ENCODE data around the gene MRPL32. TPM values are rescaled to one million over a fixed set of nuclear protein-coding genes. Genes with fewer than 3 reads are reported as not detected.

The MRPL32 gene
- total and polyA plus RNA-seq, 2 of the 13 experiments (the other 11 are each of a cell fraction or from before 2014, with no cell fraction given), result 39.0 to 81.2 TPM

GRCh38 chr7:42931834-42932651 is at the start of gene MRPL32, which contains the start of gene PSMA2 (continued):
- peak; percentile 50; the same call in 1 of the 2 replicates for TF ChIP-seq TIGD3 (CRISPR knock-in tag; IDR thresholded peaks at IDR 0.05; ENCODE audit: borderline replicate concordance)
- TF ChIP-seq ATF6 (CRISPR knock-in tag; conservative IDR thresholded peaks at IDR 0.05), result no peak
- peak; percentile 65 for TF ChIP-seq SP5 (CRISPR knock-in tag; IDR thresholded peaks at IDR 0.05; ENCODE audit: borderline replicate concordance, low read depth)
- 0 out of 2 replicates have a peak, but pooled peaks have one; percentile 62 for TF ChIP-seq ZNF280B (CRISPR knock-in tag; IDR thresholded peaks at IDR 0.05; ENCODE audit: borderline replicate concordance)
- no peak for TF ChIP-seq HOXA7 (CRISPR knock-in tag; IDR thresholded peaks at IDR 0.05)
- peak; percentile 42 for TF ChIP-seq ZHX2 (IDR thresholded peaks at IDR 0.05; ENCODE audit: low read depth)
- no peak for TF ChIP-seq ZHX2 (CRISPR knock-in tag; IDR thresholded peaks at IDR 0.05; ENCODE audit: borderline replicate concordance)
- no peak for TF ChIP-seq MED13 (CRISPR knock-in tag; IDR thresholded peaks at IDR 0.05)
- no peak for TF ChIP-seq SMC3 (IDR thresholded peaks at IDR 0.05; ENCODE audit: low read length)
- TF ChIP-seq ZNF180 (CRISPR knock-in tag; IDR thresholded peaks at IDR 0.05; ENCODE audit: borderline replicate concordance, low read depth), result no peak
- peak; percentile 61 for TF ChIP-seq UBTF (CRISPR knock-in tag; IDR thresholded peaks at IDR 0.05)
- TF ChIP-seq STAT5B (CRISPR knock-in tag; IDR thresholded peaks at IDR 0.05), result no peak
- TF ChIP-seq ZNF335 (CRISPR knock-in tag; IDR thresholded peaks at IDR 0.05), result peak; percentile 97
